Measurements from ENCODE around the gene WRAP73.

Gene WRAP73

GRCh38 chr1:3649342-3650247 is at the start of gene WRAP73:
WRAP73 (minus strand) TSS chr1:3650103; CDS start chr1:3649999, 104 bp downstream.
- peak; percentile 72 for DNase-seq (ENCODE audit: low read depth, low spot score)

- no peak for DNase-seq (ENCODE audit: low read depth, low spot score)
Observed at GRCh38 chr1:3699596-3699995, 49.7 kb upstream of the WRAP73 start.

GRCh38 chr1:3698660-3699408 is 48.9 kb upstream of the WRAP73 start:
- no peak for DNase-seq (ENCODE audit: low read depth, low spot score)

GRCh38 chr1:3697810-3698209 is 47.9 kb upstream of the WRAP73 start:
- DNase-seq (ENCODE audit: low read depth, low spot score) = no peak

- DNase-seq (ENCODE audit: low read depth, low spot score) = no peak
Observed at GRCh38 chr1:3697104-3697503, 47.2 kb upstream of the WRAP73 start.

- DNase-seq (ENCODE audit: low read depth, low spot score) = no peak
Observed at GRCh38 chr1:3696689-3697088, 46.8 kb upstream of the WRAP73 start.

- no peak for DNase-seq (ENCODE audit: low read depth, low spot score)
Observed at GRCh38 chr1:3695326-3696217, 45.7 kb upstream of the WRAP73 start.

GRCh38 chr1:3693321-3693720 is 43.4 kb upstream of the WRAP73 start:
- no peak for DNase-seq (ENCODE audit: low read depth, low spot score)

- DNase-seq (ENCODE audit: low read depth, low spot score) = no peak
Observed at GRCh38 chr1:3692598-3692997, 42.7 kb upstream of the WRAP73 start.

- DNase-seq (ENCODE audit: low read depth, low spot score) = no peak
Observed at GRCh38 chr1:3691421-3692204, 41.7 kb upstream of the WRAP73 start.

GRCh38 chr1:3690282-3691065 is 40.6 kb upstream of the WRAP73 start:
- no peak for DNase-seq (ENCODE audit: low read depth, low spot score)

- DNase-seq (ENCODE audit: low read depth, low spot score) = no peak
Observed at GRCh38 chr1:3689138-3689750, 39.3 kb upstream of the WRAP73 start.

GRCh38 chr1:3688356-3689137 is 38.6 kb upstream of the WRAP73 start:
- no peak for DNase-seq (ENCODE audit: low read depth, low spot score)

- no peak for DNase-seq (ENCODE audit: low read depth, low spot score)
Observed at GRCh38 chr1:3687504-3687903, 37.6 kb upstream of the WRAP73 start.

GRCh38 chr1:3685906-3686305 is 36.0 kb upstream of the WRAP73 start:
- no peak for DNase-seq (ENCODE audit: low read depth, low spot score)

- DNase-seq (ENCODE audit: low read depth, low spot score) = no peak
Observed at GRCh38 chr1:3685222-3685621, 35.3 kb upstream of the WRAP73 start.

- no peak for DNase-seq (ENCODE audit: low read depth, low spot score)
Observed at GRCh38 chr1:3683992-3684391, 34.1 kb upstream of the WRAP73 start.

- DNase-seq (ENCODE audit: low read depth, low spot score) = no peak
Observed at GRCh38 chr1:3683197-3683596, 33.3 kb upstream of the WRAP73 start.
